Measurements from ENCODE around the gene MAML2. TPM values are rescaled to one million over a fixed set of nuclear protein-coding genes. Genes with fewer than 3 reads are reported as not detected.

The MAML2 gene
- total RNA-seq, 1 experiment from 2014 or later: 2.1 TPM

- no peak for DNase-seq (ENCODE audit: low read depth)
- in situ Hi-C loops (cut with HindIII; ENCODE audit: low pct_unique_long_range_greater_than_20kb, low sequenced_read_pairs): no loop called here
These were observed 20.0 kb downstream of the MAML2 start for GRCh38 chr11:96322775-96323641.

GRCh38 chr11:96321091-96321490, 21.9 kb downstream of the MAML2 start:
- DNase-seq (ENCODE audit: low read depth): no peak
- in situ Hi-C loops (cut with HindIII; ENCODE audit: low pct_unique_long_range_greater_than_20kb, low sequenced_read_pairs): no loop called here

- in situ Hi-C loops (cut with HindIII; ENCODE audit: low pct_unique_long_range_greater_than_20kb, low sequenced_read_pairs): no loop called here
- no peak for DNase-seq (ENCODE audit: low read depth)
These were observed 22.9 kb downstream of the MAML2 start for GRCh38 chr11:96319898-96320656.

GRCh38 chr11:96318850-96319249, 24.1 kb downstream of the MAML2 start:
- no peak for DNase-seq (ENCODE audit: low read depth)
- in situ Hi-C loops (cut with HindIII; ENCODE audit: low pct_unique_long_range_greater_than_20kb, low sequenced_read_pairs): no loop called here

GRCh38 chr11:96318399-96318798, 24.6 kb downstream of the MAML2 start:
- no peak for DNase-seq (ENCODE audit: low read depth)

GRCh38 chr11:96317985-96318384, 25.0 kb downstream of the MAML2 start:
- no peak for DNase-seq (ENCODE audit: low read depth)
- in situ Hi-C loops (cut with HindIII; ENCODE audit: low pct_unique_long_range_greater_than_20kb, low sequenced_read_pairs): no loop called here

More at GRCh38 chr11:96318399-96318798, 24.6 kb downstream of the MAML2 start:
- in situ Hi-C loops (cut with HindIII; ENCODE audit: low pct_unique_long_range_greater_than_20kb, low sequenced_read_pairs): no loop called here

GRCh38 chr11:96317571-96317970, 25.4 kb downstream of the MAML2 start:
- in situ Hi-C loops (cut with HindIII; ENCODE audit: low pct_unique_long_range_greater_than_20kb, low sequenced_read_pairs): no loop called here
- no peak for DNase-seq (ENCODE audit: low read depth)

- in situ Hi-C loops (cut with HindIII; ENCODE audit: low pct_unique_long_range_greater_than_20kb, low sequenced_read_pairs): no loop called here
- DNase-seq (ENCODE audit: low read depth): no peak
These were observed 26.1 kb downstream of the MAML2 start for GRCh38 chr11:96316869-96317268.

GRCh38 chr11:96315476-96315875, 27.5 kb downstream of the MAML2 start:
- in situ Hi-C loops (cut with HindIII; ENCODE audit: low pct_unique_long_range_greater_than_20kb, low sequenced_read_pairs): no loop called here
- no peak for DNase-seq (ENCODE audit: low read depth)

GRCh38 chr11:96314326-96315020, 28.5 kb downstream of the MAML2 start:
- in situ Hi-C loops (cut with HindIII; ENCODE audit: low pct_unique_long_range_greater_than_20kb, low sequenced_read_pairs): no loop called here
- DNase-seq (ENCODE audit: low read depth): peak; percentile 40

- in situ Hi-C loops (cut with HindIII; ENCODE audit: low pct_unique_long_range_greater_than_20kb, low sequenced_read_pairs): no loop called here
These were observed 29.8 kb downstream of the MAML2 start for GRCh38 chr11:96313163-96313562.

GRCh38 chr11:96311120-96311568, 31.9 kb downstream of the MAML2 start:
- in situ Hi-C loops (cut with HindIII; ENCODE audit: low pct_unique_long_range_greater_than_20kb, low sequenced_read_pairs): no loop called here
- peak; percentile 46 for DNase-seq (ENCODE audit: low read depth)

More at GRCh38 chr11:96313163-96313562, 29.8 kb downstream of the MAML2 start:
- no peak for DNase-seq (ENCODE audit: low read depth)

GRCh38 chr11:96310236-96310635, 32.8 kb downstream of the MAML2 start:
- DNase-seq (ENCODE audit: low read depth): no peak
- in situ Hi-C loops (cut with HindIII; ENCODE audit: low pct_unique_long_range_greater_than_20kb, low sequenced_read_pairs): no loop called here

- no peak for DNase-seq (ENCODE audit: low read depth)
- in situ Hi-C loops (cut with HindIII; ENCODE audit: low pct_unique_long_range_greater_than_20kb, low sequenced_read_pairs): no loop called here
These were observed 33.4 kb downstream of the MAML2 start for GRCh38 chr11:96309643-96310017.

- DNase-seq (ENCODE audit: low read depth): no peak
- in situ Hi-C loops (cut with HindIII; ENCODE audit: low pct_unique_long_range_greater_than_20kb, low sequenced_read_pairs): no loop called here
These were observed 33.9 kb downstream of the MAML2 start for GRCh38 chr11:96309016-96309642.

- DNase-seq (ENCODE audit: low read depth): peak; percentile 69
- in situ Hi-C loops (cut with HindIII; ENCODE audit: low pct_unique_long_range_greater_than_20kb, low sequenced_read_pairs): no loop called here
These were observed 35.2 kb downstream of the MAML2 start for GRCh38 chr11:96307776-96308140.

GRCh38 chr11:96306933-96307775, 35.8 kb downstream of the MAML2 start:
- in situ Hi-C loops (cut with HindIII; ENCODE audit: low pct_unique_long_range_greater_than_20kb, low sequenced_read_pairs): no loop called here

GRCh38 chr11:96306600-96306932, 36.4 kb downstream of the MAML2 start:
- DNase-seq (ENCODE audit: low read depth): no peak

More at GRCh38 chr11:96306933-96307775, 35.8 kb downstream of the MAML2 start:
- DNase-seq (ENCODE audit: low read depth): peak; percentile 94

More at GRCh38 chr11:96306600-96306932, 36.4 kb downstream of the MAML2 start:
- in situ Hi-C loops (cut with HindIII; ENCODE audit: low pct_unique_long_range_greater_than_20kb, low sequenced_read_pairs): no loop called here
